H1 (cell line): ENCODE data around the gene ZBTB49. TPM values are rescaled to one million over a fixed set of nuclear protein-coding genes. Genes with fewer than 3 reads are reported as not detected.

Experiments
- CTCF ChIA-PET: fragments of 300-600 bp; sonication (Branson Sonifier 250); formaldehyde crosslinking; loops from one replicate; lab custom pipeline; 2021; ENCODE audit not compliant: partially characterized antibody; lab: Charles Lee
- POLR2A ChIA-PET: fragments of 300-600 bp; sonication (Branson Sonifier 250); formaldehyde crosslinking; loops from one replicate; lab custom pipeline; 2021; ENCODE audit warnings: inconsistent platforms; ENCODE audit not compliant: partially characterized antibody; lab: Charles Lee
- DNase-seq, 2 experiments: peaks; one replicate each; pipeline versions ENCODE4 v3.0.0 to v3.0.0-alpha.2; 2010 to 2022; ENCODE audit warnings: low spot score in 2 of 2, low read depth in 1 of 2, mixed read lengths in 1 of 2
- FAIRE-seq: peaks from 2 replicates; lab custom pipeline; 2011; peaks lifted over from hg19 to GRCh38; lab: Jason Lieb, UNC
- H2AFZ ChIP-seq: 2 replicates; pipeline ENCODE4 v1.8.1; 2012; ENCODE audit warnings: low read length, inconsistent platforms
- H2AK5ac ChIP-seq: 2 replicates; pipeline ENCODE4 v1.6.1; 2013; ENCODE audit warnings: low read depth, low read length
- H2BK120ac ChIP-seq: replicated peaks from 2 replicates; pipeline ENCODE3; 2013; ENCODE audit warnings: low read depth, low read length, inconsistent platforms
- H2BK12ac ChIP-seq: 2 replicates; pipeline ENCODE4 v1.6.1; 2013; ENCODE audit warnings: low read depth, low read length
- H2BK15ac ChIP-seq: 2 replicates; pipeline ENCODE4 v1.6.1; 2013; ENCODE audit warnings: low read length
- H2BK20ac ChIP-seq: 2 replicates; pipeline ENCODE4 v1.6.1; 2013; ENCODE audit warnings: low read length
- H2BK5ac ChIP-seq: 2 replicates; pipeline ENCODE4 v1.6.1; 2013; ENCODE audit warnings: low read depth, low read length
- H3K14ac ChIP-seq: 2 replicates; pipeline ENCODE4 v1.6.1; 2013; ENCODE audit warnings: inconsistent platforms; ENCODE audit not compliant: insufficient read length
- H3K18ac ChIP-seq: 2 replicates; pipeline ENCODE4 v1.6.1; 2013; ENCODE audit warnings: low read length; ENCODE audit errors: extremely low read depth
- H3K23ac ChIP-seq: 2 replicates; pipeline ENCODE4 v1.6.1; 2013; ENCODE audit warnings: inconsistent platforms; ENCODE audit not compliant: insufficient read length
- H3K23me2 ChIP-seq: 2 replicates; pipeline ENCODE4 v1.6.1; 2013; ENCODE audit warnings: low read depth, low read length
- H3K27ac ChIP-seq: 2 replicates; pipeline ENCODE4 v1.6.1; 2011; ENCODE audit warnings: low read depth, low read length, inconsistent platforms
- H3K27me3 ChIP-seq, 4 experiments: replicated peaks in 1 of 4; 1 replicate in 1 of 4; 2 replicates in 3 of 4; pipeline versions ENCODE4 v1.6.1 to v1.8.1; 2011 to 2013; ENCODE audit warnings: low read length in 3 of 4, mild to moderate bottlenecking in 3 of 4, inconsistent platforms in 2 of 4, mixed read lengths in 2 of 4, moderate library complexity in 1 of 4; ENCODE audit not compliant: control insufficient read depth in 3 of 4, insufficient read depth in 3 of 4; ENCODE audit errors: extremely low read depth in 1 of 4
- H3K36me3 ChIP-seq, 4 experiments: 2 replicates each; pipeline versions ENCODE4 v1.6.1 to v1.8.1; 2011 to 2013; ENCODE audit warnings: mild to moderate bottlenecking in 4 of 4, low read length in 3 of 4, moderate library complexity in 2 of 4, control low read depth in 1 of 4, inconsistent platforms in 1 of 4; ENCODE audit not compliant: insufficient read depth in 4 of 4, control insufficient read depth in 2 of 4
- H3K4ac ChIP-seq: replicated peaks from 2 replicates; pipeline ENCODE3; 2013; ENCODE audit warnings: low read length, low read depth, mixed read lengths, inconsistent platforms; ENCODE audit not compliant: insufficient read length
- H3K4me1 ChIP-seq, 4 experiments: replicated peaks in 1 of 4; 1 replicate in 1 of 4; 2 replicates in 3 of 4; pipeline versions ENCODE4 v1.6.1 to v1.8.1; 2011 to 2013; ENCODE audit warnings: low read length in 3 of 4, inconsistent platforms in 2 of 4, mixed read lengths in 1 of 4; ENCODE audit not compliant: insufficient read depth in 4 of 4, control insufficient read depth in 3 of 4
- H3K4me2 ChIP-seq, 2 experiments: 2 replicates each; pipeline versions ENCODE4 v1.6.1 to v1.8.1; 2011 to 2013; ENCODE audit warnings: low read depth in 2 of 2, low read length in 2 of 2, control low read depth in 1 of 2, inconsistent platforms in 1 of 2, mild to moderate bottlenecking in 1 of 2; ENCODE audit not compliant: insufficient read depth in 1 of 2
- H3K4me3 ChIP-seq, 4 experiments: fragments of 200-600, 300-600 bp in 1 of 4; sonication (generic), shearing (Covaris generic), sonication (Bioruptor Twin) in 1 of 4; 2 replicates each; pipeline versions ENCODE4 v1.5.1 to v1.8.1; 2011 to 2016; ENCODE audit warnings: low read length in 4 of 4, low read depth in 3 of 4, control low read depth in 2 of 4, inconsistent platforms in 2 of 4, mild to moderate bottlenecking in 2 of 4, mixed read lengths in 1 of 4, moderate library complexity in 1 of 4; ENCODE audit not compliant: insufficient read depth in 2 of 4; ENCODE audit errors: extremely low read depth in 1 of 4
- H3K56ac ChIP-seq: replicated peaks from 2 replicates; pipeline ENCODE3; 2013; ENCODE audit warnings: low read depth, mild to moderate bottlenecking, mixed read lengths, low read length, inconsistent platforms; ENCODE audit not compliant: insufficient read length
- H3K79me1 ChIP-seq: 2 replicates; pipeline ENCODE4 v1.6.1; 2013; ENCODE audit warnings: low read depth, low read length, control low read depth
- H3K79me2 ChIP-seq, 2 experiments: 2 replicates each; pipeline versions ENCODE4 v1.6.1 to v1.8.1; 2012 to 2013; ENCODE audit warnings: low read length in 2 of 2, mild to moderate bottlenecking in 2 of 2, inconsistent platforms in 1 of 2; ENCODE audit not compliant: insufficient read depth in 2 of 2, control insufficient read depth in 1 of 2
- H3K9ac ChIP-seq, 4 experiments: replicated peaks in 1 of 4; 1 replicate in 1 of 4; 2 replicates in 3 of 4; pipeline versions ENCODE4 v1.6.1 to v1.8.1; 2011 to 2013; ENCODE audit warnings: low read depth in 3 of 4, low read length in 3 of 4, control low read depth in 2 of 4, mild to moderate bottlenecking in 2 of 4, moderate library complexity in 2 of 4, inconsistent platforms in 1 of 4; ENCODE audit errors: extremely low read depth in 1 of 4
- H3K9me3 ChIP-seq, 2 experiments: 2 replicates each; pipeline versions ENCODE4 v1.6.1 to v1.8.1; 2012 to 2013; ENCODE audit warnings: mild to moderate bottlenecking in 2 of 2, moderate library complexity in 2 of 2, control low read depth in 1 of 2, inconsistent platforms in 1 of 2, low read depth in 1 of 2, low read length in 1 of 2, mixed read lengths in 1 of 2; ENCODE audit not compliant: insufficient read depth in 2 of 2
- H4K20me1 ChIP-seq, 2 experiments: replicated peaks in 1 of 2; 2 replicates each; pipeline versions ENCODE3 to v1.8.1; 2011 to 2013; ENCODE audit warnings: inconsistent platforms in 2 of 2, low read length in 2 of 2, mild to moderate bottlenecking in 1 of 2; ENCODE audit not compliant: insufficient read depth in 2 of 2, control insufficient read depth in 1 of 2
- H4K5ac ChIP-seq: 2 replicates; pipeline ENCODE4 v1.6.1; 2013; ENCODE audit warnings: low read length, low read depth, mixed read lengths, inconsistent platforms; ENCODE audit not compliant: insufficient read length
- H4K8ac ChIP-seq: 2 replicates; pipeline ENCODE4 v1.8.0; 2013; ENCODE audit warnings: mild to moderate bottlenecking, moderate library complexity, low read length, inconsistent platforms; ENCODE audit not compliant: insufficient read depth; ENCODE audit errors: extremely low read depth
- H4K91ac ChIP-seq: replicated peaks from 2 replicates; pipeline ENCODE3; 2013; ENCODE audit warnings: low read length, mixed read lengths, inconsistent platforms; ENCODE audit not compliant: insufficient read length
- ASH2L ChIP-seq: fragments of 200-600, 300-600 bp; sonication (generic); IDR thresholded peaks from one replicate; pipeline ENCODE4 v1.7.1; 2017; ENCODE audit warnings: low read length
- BCL11A ChIP-seq, 2 experiments: IDR thresholded peaks; one replicate each; pipeline ENCODE4 v1.6.1; 2011; ENCODE audit warnings: low read depth in 2 of 2, low read length in 2 of 2, mild to moderate bottlenecking in 2 of 2
- EP300 ChIP-seq, 2 experiments: IDR thresholded peaks; 1 replicate in 1 of 2; 2 replicates in 1 of 2; pipeline ENCODE4 v1.6.1; 2011 to 2012; ENCODE audit warnings: low read depth in 2 of 2, low read length in 2 of 2, mild to moderate bottlenecking in 2 of 2, borderline replicate concordance in 1 of 2, inconsistent platforms in 1 of 2, moderate library complexity in 1 of 2
- GABPA ChIP-seq: IDR thresholded peaks from 2 replicates; pipeline ENCODE4 v1.6.1; 2011; ENCODE audit warnings: mild to moderate bottlenecking, low read length, moderate library complexity, borderline replicate concordance; ENCODE audit not compliant: insufficient read depth
- JUN ChIP-seq: IDR thresholded peaks from 2 replicates; pipeline ENCODE4 v1.6.1; 2011; ENCODE audit warnings: low read depth, mild to moderate bottlenecking, improper control_type of control experiment, low read length
- KDM1A ChIP-seq: fragments of 200-600, 300-600 bp; sonication (generic); IDR thresholded peaks from 2 replicates; pipeline ENCODE4 v1.7.1; 2016; ENCODE audit warnings: mild to moderate bottlenecking, low read length, borderline replicate concordance
- RNF2 ChIP-seq: fragments of 200-900, 300-1000 bp; sonication (generic); IDR thresholded peaks from 2 replicates; pipeline ENCODE4 v1.7.1; 2016; ENCODE audit warnings: borderline replicate concordance, low read depth, mild to moderate bottlenecking, antibody characterized with exemption, low read length; ENCODE audit not compliant: poor library complexity, severe bottlenecking; ENCODE audit errors: missing control alignments
- SIX5 ChIP-seq: IDR thresholded peaks from 2 replicates; pipeline ENCODE4 v1.6.1; 2011; ENCODE audit warnings: mild to moderate bottlenecking, low read depth, low read length
- TAF7 ChIP-seq: optimal IDR thresholded peaks from 2 replicates; pipeline ENCODE3; 2011; ENCODE audit warnings: low read depth, mild to moderate bottlenecking, inconsistent platforms, low read length, moderate library complexity, borderline replicate concordance
- WGBS, 2 experiments: shearing (Covaris generic) in 1 of 2; methylation state at CpG; one replicate each; pipeline versions ENCODE4 v1.1.6 to v1.1.7; 2013 to 2015; ENCODE audit warnings: low lambda C conversion rate in 2 of 2, mixed read lengths in 2 of 2, inconsistent platforms in 1 of 2, low coverage in 1 of 2, missing lambda C conversion rate in 1 of 2; ENCODE audit not compliant: insufficient replicate concordance in 2 of 2, insufficient coverage in 1 of 2, insufficient read length in 1 of 2; ENCODE audit errors: extremely low coverage in 1 of 2, missing lambda C conversion rate in 1 of 2; 5-methylcytosine and 5-hydroxymethylcytosine counted together
- polyA plus RNA-seq, 7 experiments: library from polyadenylated mRNA; depleted of rRNA in 3 of 7; stranded (reverse) in 5 of 7; unstranded in 2 of 7; fragments of >200 nt in 5 of 7; fragments of 200-250 nt in 2 of 7; gene quantifications; 1 replicate in 5 of 7; 2 replicates in 1 of 7; 4 replicates in 1 of 7; pipeline versions ENCODE4 v1.2.1 to v1.2.3, GENCODE V29; 2011 to 2013; ENCODE audit warnings: missing spikeins in 2 of 7, mixed read lengths in 2 of 7
- total RNA-seq: library from RNA; stranded (reverse); fragmentation: NEBNext Ultra II Directional; extraction: Animal tissue kit (Norgen Biotek cat#: 25700); gene quantifications from 2 replicates; pipeline ENCODE4 v1.2.1, GENCODE V29; 2021

Gene ZBTB49
- total and polyA plus RNA-seq, 2 of the 8 experiments (the other 6 are each of a cell fraction or from before 2014, with no cell fraction given): 4.2 to 6.8 TPM

DNA sequence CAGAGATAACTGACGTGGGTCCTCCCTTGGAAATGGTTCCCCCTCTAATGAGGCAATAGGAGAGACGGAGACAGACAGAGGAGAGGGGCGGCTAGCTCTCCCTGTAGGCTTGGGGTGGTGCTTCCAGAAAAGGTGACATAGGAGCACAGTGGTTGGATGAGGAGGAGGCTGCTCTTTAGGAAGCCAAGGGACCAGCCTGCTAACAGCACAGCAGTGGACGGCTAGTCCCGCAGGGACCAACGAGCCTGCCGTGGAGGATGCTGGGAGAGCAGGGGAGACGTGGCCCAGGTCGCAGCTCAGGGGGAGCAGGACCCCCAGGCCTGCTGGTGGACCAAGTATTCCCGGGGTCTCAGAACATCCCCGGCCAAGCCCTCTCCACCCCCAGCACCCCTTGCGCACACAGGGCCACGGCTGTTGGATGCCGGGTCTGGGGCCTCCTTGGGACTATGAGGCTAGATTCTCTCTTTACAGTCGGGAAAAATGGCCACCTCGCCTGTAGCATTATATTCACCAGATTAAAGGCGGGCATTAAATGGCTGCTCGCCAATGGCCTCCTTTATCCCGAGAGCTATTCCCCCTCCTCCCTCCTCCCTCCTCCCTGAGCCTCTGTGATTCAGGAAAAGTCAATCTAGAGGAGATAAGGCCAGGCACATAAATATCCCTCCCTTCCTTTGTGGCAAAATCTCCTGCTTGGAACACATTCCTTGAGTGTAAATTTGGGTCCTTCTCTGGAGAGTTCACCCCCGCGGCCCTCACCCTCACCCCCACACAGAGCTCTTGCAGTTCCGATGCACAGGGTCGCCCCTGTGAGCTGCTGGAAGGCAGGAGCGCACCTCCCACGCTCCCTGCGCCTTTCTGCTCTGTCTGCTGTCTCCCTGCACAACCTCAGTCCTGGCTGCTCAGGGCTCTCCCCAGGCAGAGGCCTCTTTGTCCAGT is 66.3 kb downstream of the ZBTB49 start:
- Histone ChIP-seq H3K4me3 (no peak overlapping the region), H4K5ac (no peak overlapping the region), H3K79me2 (no peaks in the 10 kb centered on the region)
- TF ChIP-seq JUN (no peak), GABPA (no peak), KDM1A (no peak), RNF2 (no peak), EP300 (IDR thresholded peaks at IDR 0.05; ENCODE audit: borderline replicate concordance in 1 of 2, low read depth in 2 of 2, low read length in 2 of 2) (no peak), SIX5 (no peak), ASH2L (no peak), TAF7 (no peak), BCL11A (IDR thresholded peaks at IDR 0.05; ENCODE audit: low read depth in 2 of 2, low read length in 2 of 2) (no peak)
- TF ChIP-seq, all 59 proteins: peak for 0
- H2BK20ac ChIP-seq: no peak overlapping the region
- WGBS, 2 experiments: 94% methylated on average over 25 of the region's 26 CpGs; no CpG with 5 or more reads in 1 of the 2 experiments
- H2BK120ac ChIP-seq: no peak overlapping the region
- peaks cover 0 to 4% (median 1%) of the 10 kb centered on the region in 4 experiments; a peak in 4 of 7 replicates for H3K4me1 ChIP-seq
- H4K91ac ChIP-seq: no peak overlapping the region
- H3K23ac ChIP-seq: no peak overlapping the region
- H4K20me1 ChIP-seq: no peaks in the 10 kb centered on the region
- no peaks in the 10 kb centered on the region for H3K9me3 ChIP-seq
- FAIRE-seq (no peak), DNase-seq (no peak)
- H2BK15ac ChIP-seq: no peak overlapping the region
- H2AFZ ChIP-seq: peak overlapping the region; percentile 85; the same call in 1 of the 2 replicates
- H3K4ac ChIP-seq: no peak overlapping the region
- no peak overlapping the region for H2BK5ac ChIP-seq
- CTCF ChIA-PET: interaction anchor here (0.8 to 2.6 kb wide), 9 partner anchors 10 to 238 kb away, joined by 3 to 9 read pairs (median 4); no protein-coding TSS in a partner anchor
- H3K4me2 ChIP-seq: no peak overlapping the region
- H2BK12ac ChIP-seq: no peak overlapping the region
- no peaks in the 10 kb centered on the region for H3K23me2 ChIP-seq
- H4K8ac ChIP-seq: peak overlapping the region; percentile 82; the same call in 1 of the 2 replicates
- no peak overlapping the region for H2AK5ac ChIP-seq
- H3K27ac ChIP-seq: no peak overlapping the region
- no peaks in the 10 kb centered on the region for H3K36me3 ChIP-seq
- POLR2A ChIA-PET: no interaction called here
- no peak overlapping the region for H3K18ac ChIP-seq
- no peak overlapping the region for H3K56ac ChIP-seq
- no peaks in the 10 kb centered on the region; a peak in 1 of 7 replicates for H3K27me3 ChIP-seq
- no peak overlapping the region for H3K14ac ChIP-seq
- no peaks in the 10 kb centered on the region for H3K79me1 ChIP-seq
- H3K9ac ChIP-seq: no peak overlapping the region
